Measurements from ENCODE around the gene RHO.

- TF ChIP-seq YY1 (tag by site-specific recombination; IDR thresholded peaks at IDR 0.05) (no peak), PBX3 (CRISPR knock-in tag; IDR thresholded peaks at IDR 0.05) (no peak), ZNF596 (tag by site-specific recombination; IDR thresholded peaks at IDR 0.05) (no peak), ZNF707 (tag by site-specific recombination; IDR thresholded peaks at IDR 0.05) (no peak), GLI4 (tag by site-specific recombination; IDR thresholded peaks at IDR 0.05) (no peak), ATF2 (tag by site-specific recombination; IDR thresholded peaks at IDR 0.05; ENCODE audit: low read depth) (no peak), ZNF175 (tag by site-specific recombination; IDR thresholded peaks at IDR 0.05) (no peak), ZNF830 (tag by site-specific recombination; IDR thresholded peaks at IDR 0.05; ENCODE audit: low read depth) (no peak), TCF7L2 (IDR thresholded peaks at IDR 0.05; ENCODE audit: borderline replicate concordance, low read depth, low read length) (no peak), CTCF (tag by site-specific recombination; IDR thresholded peaks at IDR 0.05) (no peak), MEIS1 (CRISPR knock-in tag; IDR thresholded peaks at IDR 0.05; ENCODE audit: borderline replicate concordance) (no peak)
- TF ChIP-seq, protein P1, sequence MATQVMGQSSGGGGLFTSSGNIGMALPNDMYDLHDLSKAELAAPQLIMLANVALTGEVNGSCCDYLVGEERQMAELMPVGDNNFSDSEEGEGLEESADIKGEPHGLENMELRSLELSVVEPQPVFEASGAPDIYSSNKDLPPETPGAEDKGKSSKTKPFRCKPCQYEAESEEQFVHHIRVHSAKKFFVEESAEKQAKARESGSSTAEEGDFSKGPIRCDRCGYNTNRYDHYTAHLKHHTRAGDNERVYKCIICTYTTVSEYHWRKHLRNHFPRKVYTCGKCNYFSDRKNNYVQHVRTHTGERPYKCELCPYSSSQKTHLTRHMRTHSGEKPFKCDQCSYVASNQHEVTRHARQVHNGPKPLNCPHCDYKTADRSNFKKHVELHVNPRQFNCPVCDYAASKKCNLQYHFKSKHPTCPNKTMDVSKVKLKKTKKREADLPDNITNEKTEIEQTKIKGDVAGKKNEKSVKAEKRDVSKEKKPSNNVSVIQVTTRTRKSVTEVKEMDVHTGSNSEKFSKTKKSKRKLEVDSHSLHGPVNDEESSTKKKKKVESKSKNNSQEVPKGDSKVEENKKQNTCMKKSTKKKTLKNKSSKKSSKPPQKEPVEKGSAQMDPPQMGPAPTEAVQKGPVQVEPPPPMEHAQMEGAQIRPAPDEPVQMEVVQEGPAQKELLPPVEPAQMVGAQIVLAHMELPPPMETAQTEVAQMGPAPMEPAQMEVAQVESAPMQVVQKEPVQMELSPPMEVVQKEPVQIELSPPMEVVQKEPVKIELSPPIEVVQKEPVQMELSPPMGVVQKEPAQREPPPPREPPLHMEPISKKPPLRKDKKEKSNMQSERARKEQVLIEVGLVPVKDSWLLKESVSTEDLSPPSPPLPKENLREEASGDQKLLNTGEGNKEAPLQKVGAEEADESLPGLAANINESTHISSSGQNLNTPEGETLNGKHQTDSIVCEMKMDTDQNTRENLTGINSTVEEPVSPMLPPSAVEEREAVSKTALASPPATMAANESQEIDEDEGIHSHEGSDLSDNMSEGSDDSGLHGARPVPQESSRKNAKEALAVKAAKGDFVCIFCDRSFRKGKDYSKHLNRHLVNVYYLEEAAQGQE (tag by site-specific recombination; IDR thresholded peaks at IDR 0.05), result no peak
Observed at GRCh38 chr3:129572603-129573002, 44.2 kb downstream of the RHO start.

All from HEK293 (cell line).